H1 (cell line): ENCODE results near the gene TMEM38A. TPM values are rescaled to one million over a fixed set of nuclear protein-coding genes. Genes with fewer than 3 reads are reported as not detected.

Experiments
- BRCA1 ChIP-seq: IDR thresholded peaks from 2 replicates; pipeline ENCODE4 v1.6.1; 2012; ENCODE audit warnings: low read depth, low read length, improper control_type of control experiment
- CBX5 ChIP-seq: fragments of 300-800, 300-1000 bp; sonication (generic); IDR thresholded peaks from 2 replicates; pipeline ENCODE4 v1.7.1; 2016; ENCODE audit warnings: antibody characterized with exemption, low read length, low read depth
- HDAC2 ChIP-seq, 2 experiments: fragments of 300-600 bp in 1 of 2; sonication (generic) in 1 of 2; IDR thresholded peaks; 2 replicates each; pipeline ENCODE4 v1.6.1; 2011 to 2012; ENCODE audit warnings: low read depth in 2 of 2, low read length in 2 of 2, mild to moderate bottlenecking in 2 of 2, moderate library complexity in 2 of 2, borderline replicate concordance in 1 of 2, inconsistent platforms in 1 of 2
- NANOG ChIP-seq: IDR thresholded peaks from 2 replicates; pipeline ENCODE4 v1.6.1; 2011; ENCODE audit warnings: low read length, low read depth, mild to moderate bottlenecking, inconsistent platforms; ENCODE audit not compliant: insufficient read depth, poor library complexity, severe bottlenecking
- NRF1 ChIP-seq: IDR thresholded peaks from 2 replicates; pipeline ENCODE4 v1.6.1; 2011; ENCODE audit warnings: mild to moderate bottlenecking, low read depth, low read length, improper control_type of control experiment
- SP1 ChIP-seq: IDR thresholded peaks from 2 replicates; pipeline ENCODE4 v1.6.1; 2011; ENCODE audit warnings: low read depth, low read length
- polyA plus RNA-seq, 7 experiments: library from polyadenylated mRNA; depleted of rRNA in 3 of 7; stranded (reverse) in 5 of 7; unstranded in 2 of 7; fragments of >200 nt in 5 of 7; fragments of 200-250 nt in 2 of 7; gene quantifications; 1 replicate in 5 of 7; 2 replicates in 1 of 7; 4 replicates in 1 of 7; pipeline versions ENCODE4 v1.2.1 to v1.2.3, GENCODE V29; 2011 to 2013; ENCODE audit warnings: missing spikeins in 2 of 7, mixed read lengths in 2 of 7
- total RNA-seq: library from RNA; stranded (reverse); fragmentation: NEBNext Ultra II Directional; extraction: Animal tissue kit (Norgen Biotek cat#: 25700); gene quantifications from 2 replicates; pipeline ENCODE4 v1.2.1, GENCODE V29; 2021

TMEM38A gene
- total and polyA plus RNA-seq, 2 of the 8 experiments (the other 6 are each of a cell fraction or from before 2014, with no cell fraction given): 8.9 to 9.2 TPM

DNA sequence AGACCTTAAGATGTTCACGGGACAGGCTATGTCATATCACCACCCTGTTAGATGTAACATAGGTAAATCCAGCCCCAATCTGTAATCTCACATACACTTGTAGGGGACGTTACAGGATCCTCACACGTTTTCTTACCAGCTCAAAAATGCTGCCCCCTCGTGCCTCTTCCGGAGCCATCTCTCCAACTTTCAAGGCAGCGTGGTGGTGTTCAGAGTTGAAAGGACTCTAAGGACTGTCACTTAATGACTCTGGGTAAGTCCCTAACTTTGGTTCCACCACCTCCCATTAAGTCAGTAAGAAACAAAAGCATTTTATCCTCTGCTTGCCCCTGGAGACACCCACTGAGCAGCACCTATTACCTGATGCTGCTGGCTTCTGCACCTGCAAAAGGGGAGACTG, 37.4 kb upstream of the TMEM38A start (continued):
- TF ChIP-seq NRF1: no peak
- TF ChIP-seq HDAC2 (IDR thresholded peaks at IDR 0.05; ENCODE audit: borderline replicate concordance in 1 of 2, low read depth in 2 of 2, low read length in 2 of 2): no peak
- TF ChIP-seq NANOG: no peak
- no peak for TF ChIP-seq SP1
- TF ChIP-seq BRCA1: no peak
- no peak for TF ChIP-seq CBX5
